Neural progenitor cell (in vitro differentiated cells): ENCODE measurements around the gene KCNS1. TPM values are rescaled to one million over a fixed set of nuclear protein-coding genes. Genes with fewer than 3 reads are reported as not detected.

Experiments used
- DNase-seq: peaks from one replicate; pipeline ENCODE4 v3.0.0-alpha.2; 2016; ENCODE audit warnings: low spot score
- H2AFZ ChIP-seq: fragments of 200-600 bp; sonication (generic); replicated peaks from 2 replicates; pipeline ENCODE4 v1.6.1; 2016; ENCODE audit warnings: antibody characterized with exemption
- H3F3A ChIP-seq: fragments of 200-600 bp; sonication (generic); 2 replicates; pipeline ENCODE4 v1.6.1; 2016; ENCODE audit warnings: antibody characterized with exemption, low read depth
- H3K27ac ChIP-seq: fragments of 200-600 bp; sonication (generic); 2 replicates; pipeline ENCODE4 v1.5.1; 2016; ENCODE audit warnings: mild to moderate bottlenecking
- H3K27me3 ChIP-seq: fragments of 200-600 bp; sonication (generic); 2 replicates; pipeline ENCODE4 v1.6.1; 2016; ENCODE audit warnings: mild to moderate bottlenecking, moderate library complexity
- H3K36me3 ChIP-seq: fragments of 200-600 bp; sonication (generic); 2 replicates; pipeline ENCODE4 v1.5.1; 2016
- H3K4me1 ChIP-seq: fragments of 200-600 bp; sonication (generic); 2 replicates; pipeline ENCODE4 v1.6.1; 2016; ENCODE audit warnings: mixed run types
- H3K4me2 ChIP-seq: fragments of 200-600 bp; sonication (generic); 2 replicates; pipeline ENCODE4 v1.6.1; 2016
- H3K4me3 ChIP-seq: fragments of 200-600 bp; sonication (generic); 2 replicates; pipeline ENCODE4 v1.5.1; 2016
- H3K79me2 ChIP-seq: fragments of 200-600 bp; sonication (generic); 2 replicates; pipeline ENCODE4 v1.6.1; 2016; ENCODE audit warnings: low read depth
- H3K9ac ChIP-seq: fragments of 200-600 bp; sonication (generic); 2 replicates; pipeline ENCODE4 v1.6.1; 2016
- H3K9me3 ChIP-seq: fragments of 200-600 bp; sonication (generic); 2 replicates; pipeline ENCODE4 v1.5.1; 2016; ENCODE audit warnings: low read depth
- H4K20me1 ChIP-seq: fragments of 200-600 bp; sonication (generic); 2 replicates; pipeline ENCODE4 v1.6.1; 2016; ENCODE audit warnings: low read depth
- H3K27ac Mint-ChIP-seq: 3 replicates; pipeline ENCODE4 v1.8.0; 2021; ENCODE audit warnings: mixed read lengths
- H3K27me3 Mint-ChIP-seq: 2 replicates; pipeline ENCODE4 v1.8.0; 2022; ENCODE audit warnings: low read depth, mild to moderate bottlenecking, inconsistent platforms, moderate library complexity, mixed read lengths; ENCODE audit not compliant: insufficient read depth
- H3K36me3 Mint-ChIP-seq: 3 replicates; pipeline ENCODE4 v1.8.0; 2021; ENCODE audit warnings: mixed read lengths
- H3K4me1 Mint-ChIP-seq: 3 replicates; pipeline ENCODE4 v1.8.0; 2021; ENCODE audit warnings: mixed read lengths
- H3K4me3 Mint-ChIP-seq: 3 replicates; pipeline ENCODE4 v1.8.0; 2021; ENCODE audit warnings: mild to moderate bottlenecking, moderate library complexity, mixed read lengths
- H3K9me3 Mint-ChIP-seq: 3 replicates; pipeline ENCODE4 v1.8.0; 2020; ENCODE audit warnings: mixed read lengths
- CTCF ChIP-seq: fragments of 200-600 bp; sonication (generic); IDR thresholded peaks from 2 replicates; pipeline ENCODE4 v1.5.1; 2017; ENCODE audit warnings: antibody characterized with exemption, mild to moderate bottlenecking
- EZH2 ChIP-seq: fragments of 200-600 bp; sonication (generic); IDR thresholded peaks from 2 replicates; pipeline ENCODE4 v1.6.1; 2017; ENCODE audit warnings: antibody characterized with exemption, mild to moderate bottlenecking, moderate library complexity
- EZH2phosphoT487 ChIP-seq: fragments of 200-600 bp; sonication (generic); IDR thresholded peaks from 2 replicates; pipeline ENCODE4 v1.6.1; 2017; ENCODE audit warnings: antibody characterized with exemption
- total RNA-seq: library from RNA; depleted of rRNA; stranded (reverse); fragments of >200 nt; gene quantifications from 2 replicates; pipeline ENCODE4 v1.2.3, GENCODE V29; 2015; ENCODE audit warnings: low replicate concordance

KCNS1 gene
- total RNA-seq, 1 donor from 2014 or later, result not detected

- H3K4me3 Mint-ChIP-seq, result no peak overlapping the region
- H3K4me3 ChIP-seq, result no peak overlapping the region
- H3K9me3 Mint-ChIP-seq, result no peaks in the 10 kb centered on the region
Observed at GRCh38 chr20:45070932-45071632, 29.8 kb downstream of the KCNS1 start.

GRCh38 chr20:45069261-45069660, 31.7 kb downstream of the KCNS1 start:
- DNase-seq, result no peak
- Histone ChIP-seq H3K36me3 (no peaks in the 10 kb centered on the region), H3K27ac (no peak overlapping the region), H3F3A (no peaks in the 10 kb centered on the region), H2AFZ (no peak overlapping the region), H3K9me3 (no peaks in the 10 kb centered on the region), H3K9ac (no peak overlapping the region), H3K27me3 (no peaks in the 10 kb centered on the region), H3K4me3 (no peak overlapping the region), H3K79me2 (no peaks in the 10 kb centered on the region), H3K4me1 (no peaks in the 10 kb centered on the region), H3K4me2 (no peak overlapping the region), H4K20me1 (no peaks in the 10 kb centered on the region)
- TF ChIP-seq EZH2 (no peak), CTCF (no peak), EZH2phosphoT487 (no peak)
- H3K36me3 Mint-ChIP-seq, result peaks cover 8% of the 10 kb centered on the region
- H3K27me3 Mint-ChIP-seq, result no peaks in the 10 kb centered on the region
- no peak overlapping the region for H3K27ac Mint-ChIP-seq
- H3K4me3 Mint-ChIP-seq, result no peak overlapping the region
- peaks cover 3% of the 10 kb centered on the region for H3K9me3 Mint-ChIP-seq
- H3K4me1 Mint-ChIP-seq, result no peaks in the 10 kb centered on the region

More at GRCh38 chr20:45070932-45071632, 29.8 kb downstream of the KCNS1 start:
- H3K27me3 Mint-ChIP-seq, result no peaks in the 10 kb centered on the region
- Histone ChIP-seq H3K9me3 (no peaks in the 10 kb centered on the region), H3K27ac (no peak overlapping the region), H2AFZ (no peak overlapping the region), H3K27me3 (no peaks in the 10 kb centered on the region), H3K79me2 (no peaks in the 10 kb centered on the region), H3K4me2 (no peak overlapping the region), H3K9ac (no peak overlapping the region), H4K20me1 (no peaks in the 10 kb centered on the region), H3K36me3 (no peaks in the 10 kb centered on the region), H3K4me1 (no peaks in the 10 kb centered on the region), H3F3A (no peaks in the 10 kb centered on the region)
- peaks cover 10% of the 10 kb centered on the region for H3K36me3 Mint-ChIP-seq
- no peak for DNase-seq
- no peak overlapping the region for H3K27ac Mint-ChIP-seq
- H3K4me1 Mint-ChIP-seq, result no peaks in the 10 kb centered on the region
- no peak for TF ChIP-seq EZH2phosphoT487
- no peak for TF ChIP-seq EZH2
- TF ChIP-seq CTCF, result no peak

GRCh38 chr20:45067558-45067957, 33.4 kb downstream of the KCNS1 start:
- no peak for DNase-seq
- H3K9ac ChIP-seq, result no peak overlapping the region
- H4K20me1 ChIP-seq, result no peaks in the 10 kb centered on the region
- H3K79me2 ChIP-seq, result no peaks in the 10 kb centered on the region
- TF ChIP-seq EZH2 (no peak), CTCF (no peak), EZH2phosphoT487 (no peak)
- H3K4me3 ChIP-seq, result no peak overlapping the region
- no peak overlapping the region for H2AFZ ChIP-seq
- H3K36me3 ChIP-seq, result no peaks in the 10 kb centered on the region
- Mint-ChIP-seq H3K4me1 (no peaks in the 10 kb centered on the region), H3K27ac (no peak overlapping the region), H3K36me3 (peaks cover 13% of the 10 kb centered on the region), H3K4me3 (no peak overlapping the region), H3K9me3 (peaks cover 7% of the 10 kb centered on the region), H3K27me3 (no peaks in the 10 kb centered on the region)
- no peaks in the 10 kb centered on the region for H3K27me3 ChIP-seq
- H3K4me2 ChIP-seq, result no peak overlapping the region
- no peak overlapping the region for H3K27ac ChIP-seq
- no peaks in the 10 kb centered on the region for H3K9me3 ChIP-seq
- no peaks in the 10 kb centered on the region for H3F3A ChIP-seq
- H3K4me1 ChIP-seq, result no peaks in the 10 kb centered on the region
